ENCODE data around the gene KCNN1. TPM values are rescaled to one million over a fixed set of nuclear protein-coding genes. Genes with fewer than 3 reads are reported as not detected.
A peak's percentile ranks its signal among the peaks of the same experiment; 100 is the strongest.

KCNN1 gene
- total RNA-seq, 4 donors from 2014 or later = 1.9 TPM; not detected in 3

DNA sequence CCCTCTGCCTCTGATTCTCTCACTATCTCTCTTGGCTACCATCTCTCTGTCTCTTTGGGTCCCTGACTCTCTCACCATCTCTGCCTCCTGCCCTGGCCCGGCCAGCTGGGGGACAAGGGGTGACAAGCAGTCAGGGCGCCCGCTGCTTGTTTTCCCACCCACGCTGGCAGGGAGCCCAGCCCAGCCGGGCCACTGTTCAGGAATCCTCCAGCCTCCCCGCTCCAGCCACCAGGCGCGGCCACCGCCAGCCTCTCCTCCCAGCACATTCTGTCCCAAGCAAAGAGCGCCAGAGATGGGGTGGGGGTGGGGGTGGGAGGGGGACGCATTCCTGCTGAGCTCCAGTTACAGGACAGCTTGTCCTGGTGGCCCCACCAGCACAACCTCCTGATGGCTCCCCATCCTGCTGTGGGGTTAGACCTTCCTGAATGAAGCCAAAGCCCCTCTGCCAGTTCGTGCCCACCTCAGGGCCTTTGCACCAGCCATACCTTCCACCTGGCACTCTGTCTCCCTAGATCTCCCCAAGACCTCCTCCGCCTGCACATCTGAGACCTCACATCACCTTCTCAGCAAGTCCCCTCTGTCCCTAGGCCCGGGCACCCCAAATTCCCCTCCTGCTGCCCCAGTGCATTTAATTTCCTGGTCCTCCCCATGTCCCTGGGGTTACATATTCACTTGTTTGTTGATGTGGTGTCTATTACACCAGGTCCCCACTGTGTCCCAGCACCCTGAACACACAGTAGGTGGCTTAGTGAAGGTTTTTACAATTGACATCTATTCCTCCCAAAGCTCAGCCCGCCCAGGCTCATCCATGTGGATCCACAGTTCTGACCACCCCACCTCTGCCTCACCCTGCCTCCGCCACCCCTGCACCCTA is 53.5 kb downstream of the KCNN1 start:
- no peak overlapping the region for H3K4me3 ChIP-seq
- TF ChIP-seq, protein P1, sequence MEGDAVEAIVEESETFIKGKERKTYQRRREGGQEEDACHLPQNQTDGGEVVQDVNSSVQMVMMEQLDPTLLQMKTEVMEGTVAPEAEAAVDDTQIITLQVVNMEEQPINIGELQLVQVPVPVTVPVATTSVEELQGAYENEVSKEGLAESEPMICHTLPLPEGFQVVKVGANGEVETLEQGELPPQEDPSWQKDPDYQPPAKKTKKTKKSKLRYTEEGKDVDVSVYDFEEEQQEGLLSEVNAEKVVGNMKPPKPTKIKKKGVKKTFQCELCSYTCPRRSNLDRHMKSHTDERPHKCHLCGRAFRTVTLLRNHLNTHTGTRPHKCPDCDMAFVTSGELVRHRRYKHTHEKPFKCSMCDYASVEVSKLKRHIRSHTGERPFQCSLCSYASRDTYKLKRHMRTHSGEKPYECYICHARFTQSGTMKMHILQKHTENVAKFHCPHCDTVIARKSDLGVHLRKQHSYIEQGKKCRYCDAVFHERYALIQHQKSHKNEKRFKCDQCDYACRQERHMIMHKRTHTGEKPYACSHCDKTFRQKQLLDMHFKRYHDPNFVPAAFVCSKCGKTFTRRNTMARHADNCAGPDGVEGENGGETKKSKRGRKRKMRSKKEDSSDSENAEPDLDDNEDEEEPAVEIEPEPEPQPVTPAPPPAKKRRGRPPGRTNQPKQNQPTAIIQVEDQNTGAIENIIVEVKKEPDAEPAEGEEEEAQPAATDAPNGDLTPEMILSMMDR (IDR thresholded peaks at IDR 0.05) = no peak
- TF ChIP-seq POLR2A (IDR thresholded peaks at IDR 0.05) = no peak
- peak; percentile 66 to 74 for DNase-seq
- H3K9me3 ChIP-seq = no peaks in the 10 kb centered on the region
- intact Hi-C loops (cut with DNase I; ENCODE audit: low total_unique reads) = no loop called here
- H3K27me3 ChIP-seq = no peaks in the 10 kb centered on the region
- H3K36me3 ChIP-seq = no peaks in the 10 kb centered on the region
- peaks cover 0 to 21% of the 10 kb centered on the region in 2 donors for H3K4me1 ChIP-seq
- peak overlapping the region; percentile 61 to 85 for H3K27ac ChIP-seq

DNA sequence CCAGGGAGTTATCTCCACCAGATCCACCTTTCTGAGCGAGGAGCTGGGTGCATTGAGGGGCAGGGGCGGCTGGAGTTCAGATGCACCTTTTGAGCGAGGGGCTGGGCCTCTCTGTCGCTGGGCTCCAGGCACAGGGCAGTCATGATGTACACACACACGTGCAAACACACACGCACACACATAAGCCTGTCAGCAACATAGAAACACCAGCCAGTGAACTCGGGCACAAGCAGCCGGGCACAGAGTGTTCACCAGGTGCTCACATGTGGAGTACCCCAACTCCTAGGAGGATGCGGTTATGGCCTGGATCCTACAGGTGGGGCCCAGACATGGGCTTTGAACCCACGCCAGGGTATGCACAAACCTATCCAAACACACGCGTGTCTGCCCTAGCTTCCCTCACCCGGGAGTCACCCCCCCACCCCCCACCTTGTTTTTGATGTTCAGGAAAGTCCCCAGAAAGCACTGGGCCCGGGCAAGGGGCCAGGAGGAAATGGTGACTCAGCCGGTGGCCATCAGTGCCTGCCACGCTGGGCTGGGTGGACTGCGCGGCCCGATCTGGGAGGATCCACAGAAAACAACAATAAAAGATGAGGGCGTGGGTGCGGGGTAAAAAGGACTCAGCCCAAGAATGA is 54.3 kb downstream of the KCNN1 start:
- no peak overlapping the region for H3K4me3 ChIP-seq
- intact Hi-C loops (cut with DNase I; ENCODE audit: low total_unique reads) = no loop called here
- H3K9me3 ChIP-seq = no peaks in the 10 kb centered on the region
- peak overlapping the region; percentile 61 to 85 for H3K27ac ChIP-seq
- DNase-seq = peak; percentile 71 to 81
- peaks cover 0 to 21% of the 10 kb centered on the region in 2 donors for H3K4me1 ChIP-seq
- no peak for TF ChIP-seq POLR2A (IDR thresholded peaks at IDR 0.05)
- TF ChIP-seq, protein P1 (IDR thresholded peaks at IDR 0.05) = no peak
- no peaks in the 10 kb centered on the region for H3K27me3 ChIP-seq
- no peaks in the 10 kb centered on the region for H3K36me3 ChIP-seq

DNA sequence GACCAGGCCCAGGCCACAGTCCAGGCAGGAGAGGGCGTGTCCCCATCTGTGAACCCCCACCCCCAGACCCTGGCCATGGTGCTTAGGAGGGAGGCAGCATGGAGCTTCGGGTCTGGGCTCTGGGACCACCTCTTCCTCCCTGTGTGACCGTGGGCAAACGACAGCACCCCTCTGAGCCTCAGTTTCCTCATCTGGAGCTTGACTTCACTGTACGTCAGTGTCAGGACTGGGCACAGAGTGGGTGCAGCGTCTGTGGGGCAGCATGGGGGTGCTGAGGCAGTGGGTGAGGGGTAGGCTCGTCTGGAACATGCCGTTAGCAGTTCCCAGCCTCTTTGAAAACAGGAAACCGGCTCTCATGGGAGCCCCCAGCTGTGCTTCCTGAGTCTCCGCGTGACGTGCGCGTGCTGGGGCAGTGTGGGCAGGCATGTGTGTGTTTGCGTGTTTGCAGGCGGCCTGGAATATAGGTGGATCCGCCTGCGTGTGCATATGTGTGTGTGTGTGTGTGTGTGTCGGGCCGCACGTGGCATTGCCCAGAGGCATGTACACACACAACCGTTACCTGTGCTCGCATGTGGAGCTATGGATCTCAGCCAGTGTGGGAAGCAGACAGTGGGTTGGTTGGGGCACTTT is 56.8 kb downstream of the KCNN1 start:
- TF ChIP-seq, protein P1 (IDR thresholded peaks at IDR 0.05) = no peak
- peak in 1 of 2 donors; percentile 25 for TF ChIP-seq POLR2A (IDR thresholded peaks at IDR 0.05)
- peak overlapping the region; percentile 61 to 85 for H3K27ac ChIP-seq
- H3K4me3 ChIP-seq = no peak overlapping the region
- no peaks in the 10 kb centered on the region for H3K36me3 ChIP-seq
- intact Hi-C loops (cut with DNase I; ENCODE audit: low total_unique reads) = no loop called here
- peak; percentile 43 to 78 for DNase-seq
- H3K9me3 ChIP-seq = no peaks in the 10 kb centered on the region
- H3K4me1 ChIP-seq = peaks cover 0 to 21% of the 10 kb centered on the region in 2 donors
- H3K27me3 ChIP-seq = no peaks in the 10 kb centered on the region

DNA sequence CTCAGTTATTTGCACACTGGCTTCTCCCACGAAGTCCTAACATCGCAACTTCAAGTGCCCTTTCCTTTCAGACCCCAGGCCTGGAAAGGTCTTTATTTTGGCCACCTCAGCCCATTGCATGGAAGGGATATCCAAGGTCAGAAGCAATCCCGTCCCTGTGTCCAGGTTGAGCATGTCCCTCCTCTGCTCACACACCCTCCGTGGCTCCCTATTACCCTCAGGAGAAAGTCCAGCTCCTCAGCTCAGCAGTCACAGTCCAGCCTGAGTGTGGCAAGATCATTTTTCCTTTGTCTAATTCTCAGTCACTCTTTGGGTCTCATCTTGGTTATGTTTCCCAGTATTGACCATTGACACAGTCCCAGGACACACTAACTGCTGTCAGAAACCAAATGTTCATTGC is 60.2 kb downstream of the KCNN1 start:
- no peak for DNase-seq
- no peaks in the 10 kb centered on the region for H3K27me3 ChIP-seq
- H3K36me3 ChIP-seq = no peaks in the 10 kb centered on the region
- no peak for TF ChIP-seq POLR2A (IDR thresholded peaks at IDR 0.05)
- TF ChIP-seq, protein P1 (IDR thresholded peaks at IDR 0.05) = no peak
- intact Hi-C loops (cut with DNase I; ENCODE audit: low total_unique reads) = no loop called here
- no peaks in the 10 kb centered on the region for H3K4me1 ChIP-seq
- no peaks in the 10 kb centered on the region for H3K9me3 ChIP-seq
- no peak overlapping the region for H3K27ac ChIP-seq
- H3K4me3 ChIP-seq = no peak overlapping the region

Data from uterus (tissue), 4 donors.